OCI-LY3 (cell line): Measurements from ENCODE around the gene PSMD9.

Experiments used
- EZH2phosphoT487 ChIP-seq: fragments of 200-600 bp; shearing (Covaris generic); IDR thresholded peaks from 2 replicates; pipeline ENCODE4 v1.6.1; 2018; ENCODE audit warnings: antibody characterized with exemption, mixed run types, low read depth
- TF ChIP-seq, protein P1 (sequence below): fragments of 200-600, 300-600 bp; sonication (generic); IDR thresholded peaks from 2 replicates; pipeline ENCODE4 v1.5.1; 2014; ENCODE audit warnings: antibody characterized with exemption, low read length, low read depth

DNA sequence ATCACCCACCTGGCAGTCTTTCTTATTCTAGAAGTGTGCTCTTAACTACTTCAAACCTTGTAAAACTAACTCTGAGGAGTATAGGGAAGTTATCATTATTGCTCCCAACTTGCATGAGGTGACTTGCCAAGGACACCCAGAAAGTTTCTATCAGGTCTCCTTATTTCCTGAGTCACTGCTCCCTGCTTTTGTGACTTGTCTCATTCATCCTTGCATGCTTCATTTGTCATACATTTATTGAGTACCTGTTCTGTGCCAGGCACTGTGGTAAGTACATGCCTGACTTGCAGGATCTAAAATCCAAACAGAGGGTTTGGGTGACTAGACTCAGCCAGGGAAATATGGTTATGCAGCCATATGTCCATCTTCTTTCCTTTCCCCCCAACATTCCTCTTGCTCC, 55.3 kb downstream of the PSMD9 start:
- TF ChIP-seq, protein P1, sequence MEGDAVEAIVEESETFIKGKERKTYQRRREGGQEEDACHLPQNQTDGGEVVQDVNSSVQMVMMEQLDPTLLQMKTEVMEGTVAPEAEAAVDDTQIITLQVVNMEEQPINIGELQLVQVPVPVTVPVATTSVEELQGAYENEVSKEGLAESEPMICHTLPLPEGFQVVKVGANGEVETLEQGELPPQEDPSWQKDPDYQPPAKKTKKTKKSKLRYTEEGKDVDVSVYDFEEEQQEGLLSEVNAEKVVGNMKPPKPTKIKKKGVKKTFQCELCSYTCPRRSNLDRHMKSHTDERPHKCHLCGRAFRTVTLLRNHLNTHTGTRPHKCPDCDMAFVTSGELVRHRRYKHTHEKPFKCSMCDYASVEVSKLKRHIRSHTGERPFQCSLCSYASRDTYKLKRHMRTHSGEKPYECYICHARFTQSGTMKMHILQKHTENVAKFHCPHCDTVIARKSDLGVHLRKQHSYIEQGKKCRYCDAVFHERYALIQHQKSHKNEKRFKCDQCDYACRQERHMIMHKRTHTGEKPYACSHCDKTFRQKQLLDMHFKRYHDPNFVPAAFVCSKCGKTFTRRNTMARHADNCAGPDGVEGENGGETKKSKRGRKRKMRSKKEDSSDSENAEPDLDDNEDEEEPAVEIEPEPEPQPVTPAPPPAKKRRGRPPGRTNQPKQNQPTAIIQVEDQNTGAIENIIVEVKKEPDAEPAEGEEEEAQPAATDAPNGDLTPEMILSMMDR, result no peak
- no peak for TF ChIP-seq EZH2phosphoT487
